Colonic mucosa (tissue), 4 donors: ENCODE data around the gene HMGB3. TPM values are rescaled to one million over a fixed set of nuclear protein-coding genes. Genes with fewer than 3 reads are reported as not detected.
"Not testable (repeated sequence)": the region's sequence is repeated elsewhere in the genome, so short reads cannot be mapped to it uniquely, and the experiment has no call there.

Source experiments
- DNase-seq: peaks from one replicate; pipeline ENCODE4 v3.0.0-alpha.2; 2020
- H3K27ac ChIP-seq: fragments of 200-600 bp; one replicate; pipeline ENCODE4 v1.8.0; 2021
- H3K27me3 ChIP-seq: fragments of 200-600 bp; one replicate; pipeline ENCODE4 v1.8.0; 2021
- H3K36me3 ChIP-seq: fragments of 200-600 bp; one replicate; pipeline ENCODE4 v1.8.0; 2021
- H3K4me1 ChIP-seq: fragments of 200-600 bp; one replicate; pipeline ENCODE4 v1.8.0; 2021; ENCODE audit warnings: mild to moderate bottlenecking
- H3K4me3 ChIP-seq: fragments of 200-600 bp; one replicate; pipeline ENCODE4 v1.8.0; 2021
- H3K9ac ChIP-seq, 2 donors: one replicate each; pipeline ENCODE4 v1.7.0; 2013; ENCODE audit warnings: control low read depth in 2 of 2, low read depth in 2 of 2, low read length in 2 of 2
- H3K9me3 ChIP-seq: fragments of 200-600 bp; one replicate; pipeline ENCODE4 v1.8.0; 2021
- intact Hi-C: fragments of 100-400 bp; cut with DNase I; formaldehyde crosslinking; loops from one replicate; pipeline ENCODE4 v1.14.1; 2022
- total RNA-seq, 2 donors: library from RNA; stranded (reverse); fragmentation: NEBNext Ultra II Directional in 1 of 2; extraction: Animal tissue kit (Norgen Biotek cat#: 25700) in 1 of 2; gene quantifications; one replicate each; pipeline ENCODE4 v1.2.1, GENCODE V29; 2021
- TF ChIP-seq, protein P1 (sequence below): fragments of 200-600 bp; IDR thresholded peaks from one replicate; pipeline ENCODE4 v1.8.0; 2022; ENCODE audit warnings: antibody characterized with exemption, mild to moderate bottlenecking
- donor health status: healthy.
- donor health status: DM: no; HTN: no; CAD: no.
- donor health status: DM: no; HTN: no; CAD: no.

Gene HMGB3
- total RNA-seq, 2 donors from 2014 or later = 42.0 to 59.0 TPM

DNA sequence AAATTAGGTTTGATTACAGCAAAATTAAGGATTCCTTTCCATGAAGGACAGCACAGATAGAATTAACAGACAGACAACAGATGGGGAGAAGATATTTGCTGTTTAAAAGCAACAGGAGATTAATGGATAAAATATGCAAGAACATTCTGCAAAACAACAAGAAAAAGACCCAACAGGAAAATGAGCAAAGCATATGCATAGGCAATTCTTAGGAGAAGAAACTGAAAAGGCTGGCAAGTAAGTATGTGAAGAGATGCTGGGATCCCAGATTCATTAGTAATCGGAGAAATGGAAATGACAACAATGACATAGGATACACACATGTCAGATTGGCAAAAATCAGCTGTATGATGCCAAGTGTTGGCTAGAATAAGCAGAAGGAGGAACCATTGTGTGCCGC lies 27.5 kb upstream of the HMGB3 start:
- intact Hi-C loops = no loop called here
- TF ChIP-seq, protein P1, sequence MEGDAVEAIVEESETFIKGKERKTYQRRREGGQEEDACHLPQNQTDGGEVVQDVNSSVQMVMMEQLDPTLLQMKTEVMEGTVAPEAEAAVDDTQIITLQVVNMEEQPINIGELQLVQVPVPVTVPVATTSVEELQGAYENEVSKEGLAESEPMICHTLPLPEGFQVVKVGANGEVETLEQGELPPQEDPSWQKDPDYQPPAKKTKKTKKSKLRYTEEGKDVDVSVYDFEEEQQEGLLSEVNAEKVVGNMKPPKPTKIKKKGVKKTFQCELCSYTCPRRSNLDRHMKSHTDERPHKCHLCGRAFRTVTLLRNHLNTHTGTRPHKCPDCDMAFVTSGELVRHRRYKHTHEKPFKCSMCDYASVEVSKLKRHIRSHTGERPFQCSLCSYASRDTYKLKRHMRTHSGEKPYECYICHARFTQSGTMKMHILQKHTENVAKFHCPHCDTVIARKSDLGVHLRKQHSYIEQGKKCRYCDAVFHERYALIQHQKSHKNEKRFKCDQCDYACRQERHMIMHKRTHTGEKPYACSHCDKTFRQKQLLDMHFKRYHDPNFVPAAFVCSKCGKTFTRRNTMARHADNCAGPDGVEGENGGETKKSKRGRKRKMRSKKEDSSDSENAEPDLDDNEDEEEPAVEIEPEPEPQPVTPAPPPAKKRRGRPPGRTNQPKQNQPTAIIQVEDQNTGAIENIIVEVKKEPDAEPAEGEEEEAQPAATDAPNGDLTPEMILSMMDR = no peak
- Histone ChIP-seq H3K4me1 (no peaks in the 10 kb centered on the region), H3K9me3 (no peaks in the 10 kb centered on the region), H3K9ac (no peak overlapping the region), H3K27ac (no peak overlapping the region), H3K36me3 (no peaks in the 10 kb centered on the region), H3K27me3 (no peaks in the 10 kb centered on the region), H3K4me3 (no peak overlapping the region)
- DNase-seq = no peak

DNA sequence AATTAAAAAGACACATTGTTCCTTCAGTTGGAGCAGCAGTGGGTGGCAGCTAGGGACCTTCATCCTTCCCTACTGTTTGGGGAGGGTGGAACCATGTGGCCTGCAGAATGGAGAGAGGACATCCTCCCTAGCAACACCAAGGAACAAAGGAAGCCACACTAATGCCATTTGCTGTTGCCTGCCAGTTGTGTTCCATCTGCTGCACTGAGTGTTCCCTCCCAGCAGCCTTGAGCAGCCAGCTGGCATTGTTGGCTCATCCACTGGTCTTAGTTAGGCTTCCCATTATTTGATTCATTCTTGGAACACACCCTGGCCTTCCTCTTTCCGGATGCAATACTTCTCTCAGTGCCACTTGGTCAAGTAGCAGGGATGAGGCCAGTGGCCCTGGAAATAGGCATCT lies 25.0 kb upstream of the HMGB3 start:
- TF ChIP-seq, protein P1 = no peak
- Histone ChIP-seq H3K27ac (no peak overlapping the region), H3K9me3 (no peaks in the 10 kb centered on the region), H3K36me3 (no peaks in the 10 kb centered on the region), H3K4me1 (no peaks in the 10 kb centered on the region), H3K9ac (no peak overlapping the region), H3K27me3 (no peaks in the 10 kb centered on the region), H3K4me3 (no peak overlapping the region)
- intact Hi-C loops = no loop called here
- DNase-seq = no peak

GRCh38 chrX:150959557-150959956 lies 23.6 kb upstream of the HMGB3 start:
- intact Hi-C loops = no loop called here
- TF ChIP-seq, protein P1 = no peak

GRCh38 chrX:150961631-150962030 lies 21.5 kb upstream of the HMGB3 start:
- TF ChIP-seq, protein P1 = no peak
- Histone ChIP-seq H3K27me3 (no peaks in the 10 kb centered on the region), H3K36me3 (no peaks in the 10 kb centered on the region), H3K4me1 (no peaks in the 10 kb centered on the region), H3K9ac (no peak overlapping the region), H3K27ac (no peak overlapping the region), H3K4me3 (no peak overlapping the region), H3K9me3 (no peaks in the 10 kb centered on the region)
- no peak for DNase-seq
- intact Hi-C loops = no loop called here

More at GRCh38 chrX:150959557-150959956, 23.6 kb upstream of the HMGB3 start:
- H3K36me3 ChIP-seq = no peaks in the 10 kb centered on the region
- H3K27ac ChIP-seq = no peak overlapping the region
- DNase-seq = no peak
- no peaks in the 10 kb centered on the region for H3K9me3 ChIP-seq
- no peak overlapping the region for H3K9ac ChIP-seq
- H3K4me3 ChIP-seq = no peak overlapping the region
- no peaks in the 10 kb centered on the region for H3K4me1 ChIP-seq
- no peaks in the 10 kb centered on the region for H3K27me3 ChIP-seq

GRCh38 chrX:150964416-150964815 lies 18.7 kb upstream of the HMGB3 start:
- H3K9me3 ChIP-seq, H3K27me3 ChIP-seq, H3K36me3 ChIP-seq, intact Hi-C loops, H3K9ac ChIP-seq, DNase-seq, H3K27ac ChIP-seq, H3K4me3 ChIP-seq, H3K4me1 ChIP-seq: not testable (repeated sequence)

DNA sequence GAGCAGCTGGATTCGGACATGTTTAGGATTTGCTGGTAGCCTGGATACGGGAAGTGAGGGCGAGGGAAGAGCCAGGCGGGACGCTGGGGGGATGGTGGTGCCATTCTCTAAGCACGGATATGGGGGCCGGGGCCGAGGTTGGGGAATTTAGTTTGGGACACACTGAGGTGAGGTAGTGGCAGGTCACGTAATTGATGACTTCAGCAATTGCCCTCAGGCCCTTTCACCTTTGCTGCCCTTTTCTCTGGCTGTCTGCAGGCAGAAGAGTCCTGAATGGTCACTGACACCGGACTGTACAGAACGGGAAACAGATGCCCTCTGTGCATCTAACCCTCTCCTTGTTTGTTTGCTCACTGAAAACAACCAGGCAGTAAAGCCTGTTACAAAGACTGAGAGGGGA lies 16.9 kb upstream of the HMGB3 start:
- TF ChIP-seq, protein P1 = no peak
- Histone ChIP-seq H3K4me1 (no peaks in the 10 kb centered on the region), H3K9me3 (no peaks in the 10 kb centered on the region), H3K27me3 (no peaks in the 10 kb centered on the region), H3K4me3 (no peak overlapping the region), H3K9ac (no peak overlapping the region), H3K36me3 (no peaks in the 10 kb centered on the region), H3K27ac (no peak overlapping the region)
- no peak for DNase-seq
- intact Hi-C loops = no loop called here
